ENCODE measurements around the gene PIP5K1B.

Gene PIP5K1B

DNA sequence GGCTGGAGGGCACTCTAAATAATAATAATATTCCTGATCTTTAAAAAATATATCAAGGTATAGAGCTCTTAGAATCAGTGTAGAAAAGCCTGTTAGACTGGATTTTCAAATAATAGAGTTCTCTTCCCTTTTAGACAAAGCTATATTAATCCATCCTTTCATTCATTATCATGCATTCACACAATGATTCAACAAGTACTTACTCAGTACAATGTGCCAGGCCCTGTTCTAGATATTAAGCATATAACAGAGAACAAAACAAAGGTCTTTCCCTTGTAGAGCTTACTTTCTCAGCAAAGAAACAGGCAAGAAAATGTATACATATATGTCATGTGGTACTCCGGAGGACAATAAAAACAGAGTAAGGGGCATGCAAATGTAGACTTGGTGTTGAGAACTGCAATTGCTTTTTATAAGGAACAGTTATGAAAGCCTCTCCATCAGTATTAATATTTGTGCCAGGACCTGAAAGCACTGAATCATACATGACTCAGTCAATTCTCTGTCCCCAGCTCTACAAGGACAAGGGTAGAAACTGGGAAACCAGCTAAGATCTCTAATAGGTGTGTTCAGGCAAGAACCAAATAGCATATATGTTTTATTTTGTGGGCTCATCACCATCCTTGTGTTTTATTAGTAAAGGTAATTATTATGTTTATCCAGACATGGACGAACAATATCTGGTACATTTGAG, 72.2 kb downstream of the PIP5K1B start:
- DNase-seq = no peak

DNA sequence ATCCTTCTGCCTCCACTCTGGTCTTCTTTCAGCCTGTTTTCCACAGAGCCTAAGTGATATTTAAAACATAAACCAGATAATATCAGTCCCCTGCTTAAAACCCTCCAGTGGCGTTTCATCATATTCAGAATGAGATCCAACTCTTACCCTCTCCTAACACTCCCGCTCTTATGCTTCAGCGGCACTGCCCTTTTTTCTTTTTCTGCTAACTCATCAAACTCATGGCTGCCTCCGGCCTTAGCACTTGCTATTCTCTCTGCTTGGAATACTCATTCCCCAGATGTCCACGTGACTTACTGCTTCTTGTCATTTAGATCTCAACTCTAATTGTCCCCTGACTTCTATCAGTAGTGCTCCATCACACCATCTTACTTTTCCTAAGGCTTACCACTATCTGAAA, 73.6 kb downstream of the PIP5K1B start:
- DNase-seq = peak; percentile 39

GRCh38 chr9:68779558-68780379, 74.7 kb downstream of the PIP5K1B start:
- peak; percentile 99 for DNase-seq

DNA sequence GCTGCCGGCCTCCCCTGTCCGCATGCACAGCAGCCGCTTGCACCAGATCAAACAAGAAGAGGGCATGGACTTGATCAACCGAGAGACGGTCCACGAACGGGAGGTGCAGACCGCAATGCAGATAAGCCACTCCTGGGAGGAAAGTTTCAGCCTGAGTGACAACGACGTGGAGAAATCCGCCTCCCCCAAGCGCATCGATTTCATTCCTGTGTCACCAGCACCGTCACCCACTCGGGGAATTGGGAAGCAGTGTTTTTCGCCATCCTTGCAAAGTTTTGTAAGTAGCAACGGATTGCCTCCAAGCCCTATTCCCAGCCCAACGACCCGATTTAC, 75.3 kb downstream of the PIP5K1B start:
- DNase-seq = no peak

GRCh38 chr9:68780720-68781119, 75.7 kb downstream of the PIP5K1B start:
- DNase-seq = no peak

GRCh38 chr9:68781928-68782327, 76.9 kb downstream of the PIP5K1B start:
- DNase-seq = no peak

DNA sequence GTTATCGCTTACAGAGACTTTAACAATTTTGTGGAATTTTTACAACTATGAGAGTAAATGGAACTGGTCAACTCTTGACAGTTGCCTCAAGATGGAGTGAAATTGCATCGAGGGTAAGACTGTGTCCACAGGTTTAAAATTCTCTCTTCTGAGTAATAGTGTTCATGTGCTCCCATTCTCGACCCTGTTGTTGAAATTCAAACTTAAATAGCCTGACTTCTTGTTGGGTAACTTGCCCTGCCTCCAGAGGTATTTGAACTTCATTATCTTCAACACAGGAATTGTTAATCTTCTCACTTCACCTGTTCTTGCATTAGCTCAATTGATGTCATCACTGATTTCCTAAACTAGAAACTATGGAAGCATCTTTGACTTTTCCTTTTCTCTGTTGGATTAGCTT, 77.5 kb downstream of the PIP5K1B start:
- no peak for DNase-seq

DNA sequence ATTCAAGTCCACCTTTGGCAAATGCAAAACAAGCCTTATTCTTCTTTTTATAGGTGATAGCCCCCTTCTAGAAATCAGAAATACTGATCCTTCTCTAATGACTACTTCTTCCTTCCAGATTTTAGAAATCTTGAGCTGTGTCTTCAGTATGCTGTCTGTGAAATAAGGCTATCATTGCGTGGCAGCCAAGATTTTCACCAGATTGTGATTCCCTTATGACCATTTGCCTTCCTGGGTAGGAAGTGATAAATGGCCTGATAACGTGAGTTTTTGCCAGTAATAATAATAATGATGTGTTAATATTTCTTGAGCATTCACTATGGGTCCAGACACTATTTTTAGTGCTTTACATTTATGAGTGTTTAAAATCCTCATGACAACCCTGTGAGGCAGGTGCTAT, 80.9 kb downstream of the PIP5K1B start:
- DNase-seq = no peak

- no peak for DNase-seq
Measured at GRCh38 chr9:68791169-68791568, 86.1 kb downstream of the PIP5K1B start.

DNA sequence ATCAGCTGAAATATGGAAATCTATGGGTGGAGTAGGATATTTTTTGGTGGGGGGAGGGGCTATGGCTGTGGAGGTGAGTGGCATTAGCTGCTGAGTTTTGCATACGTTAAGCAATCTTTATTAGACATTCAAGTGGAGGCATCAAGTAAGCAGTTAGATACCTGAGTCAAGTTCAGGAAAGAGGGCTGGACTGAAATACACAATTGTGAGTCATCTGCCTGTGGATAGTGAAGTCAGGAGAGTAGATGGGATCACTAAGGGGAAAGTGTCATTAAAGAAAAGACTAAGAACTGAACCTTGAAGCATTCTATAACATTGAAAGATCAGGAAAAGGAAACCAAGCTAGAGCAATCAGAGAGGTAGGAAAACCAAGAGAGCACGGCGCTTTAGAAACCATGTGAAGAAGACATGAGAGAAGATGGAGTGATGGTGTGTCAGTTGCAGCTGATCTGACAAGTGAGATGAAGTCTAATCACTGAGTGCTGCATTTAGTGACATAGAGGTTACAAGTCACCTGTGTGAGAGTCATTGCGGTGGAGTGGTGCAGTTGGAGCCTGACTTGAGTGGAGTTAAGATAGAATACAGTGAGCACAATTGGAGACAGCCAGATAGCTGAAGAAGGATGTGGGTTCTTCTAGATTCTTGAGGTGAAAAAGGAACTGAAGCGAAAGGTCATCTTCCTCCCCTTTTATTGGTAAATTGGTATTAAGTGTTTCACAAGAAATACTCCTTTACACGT, 88.7 kb downstream of the PIP5K1B start:
- DNase-seq = no peak

DNA sequence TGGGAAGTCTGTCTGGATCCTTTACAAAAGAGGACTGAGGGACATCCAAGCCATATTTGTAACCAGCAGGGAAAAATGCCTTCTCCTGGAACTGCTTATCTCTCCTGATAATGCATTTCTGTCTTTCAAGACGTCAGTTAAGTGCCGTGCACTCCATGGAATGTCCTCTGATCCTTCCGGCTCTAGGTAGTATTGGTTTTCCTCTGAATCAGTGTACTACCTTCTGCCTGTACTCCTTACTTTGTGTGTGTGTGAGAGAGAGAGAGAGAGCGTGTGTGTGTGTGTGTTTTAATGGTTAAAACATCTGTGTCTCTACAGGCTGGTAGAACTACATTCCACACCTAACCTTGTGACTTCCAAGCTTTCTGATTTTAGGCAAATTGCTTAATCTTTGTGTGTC, 89.9 kb downstream of the PIP5K1B start:
- DNase-seq = no peak

- no peak for DNase-seq
Measured at GRCh38 chr9:68795411-68795810, 90.4 kb downstream of the PIP5K1B start.

- no peak for DNase-seq
Measured at GRCh38 chr9:68797116-68797515, 92.1 kb downstream of the PIP5K1B start.

- no peak for DNase-seq
Measured at GRCh38 chr9:68798423-68798822, 93.4 kb downstream of the PIP5K1B start.

DNA sequence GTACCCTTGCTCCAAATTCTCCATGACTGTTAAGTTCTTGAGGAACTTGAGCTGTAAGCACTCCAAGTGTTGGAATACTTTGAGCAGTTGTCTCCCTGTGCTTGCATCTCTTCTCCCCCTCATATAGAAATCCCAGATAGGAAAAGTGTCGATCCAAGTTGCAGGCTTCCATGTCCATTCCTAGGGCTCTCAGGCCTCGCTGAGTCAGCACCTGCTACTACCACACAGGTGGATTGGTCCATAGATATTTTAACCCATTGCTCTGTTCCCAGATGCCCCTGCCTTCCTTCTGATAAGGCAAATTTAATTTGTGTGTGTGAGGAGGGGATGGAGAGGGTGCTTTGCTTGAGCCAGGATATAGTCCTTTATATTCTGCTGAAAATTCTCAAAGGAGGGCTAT, 95.8 kb downstream of the PIP5K1B start:
- DNase-seq = no peak

DNA sequence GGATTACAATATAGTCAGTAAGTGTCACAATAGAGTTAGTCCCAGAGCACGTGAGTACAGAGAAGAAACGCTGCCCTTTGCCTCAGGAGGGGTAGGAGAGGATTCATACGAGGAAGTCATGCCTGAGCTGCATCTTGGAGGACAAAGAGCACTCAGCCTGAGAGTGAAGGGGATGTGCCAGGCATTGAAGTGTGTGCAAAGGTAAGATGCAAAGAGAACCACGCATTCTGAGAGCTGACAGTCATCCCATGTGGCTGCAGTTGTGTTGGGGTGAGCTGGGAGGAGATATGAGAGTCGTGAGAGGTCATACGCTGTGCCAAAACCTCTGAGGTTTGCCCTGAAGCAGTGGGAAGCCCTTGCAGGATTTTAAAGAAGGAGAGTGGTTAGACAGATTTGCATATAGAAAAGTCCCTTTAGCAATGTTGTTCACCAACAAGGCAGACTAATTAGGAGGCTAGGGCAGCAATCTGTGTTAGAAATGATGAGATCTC, 97.5 kb downstream of the PIP5K1B start:
- DNase-seq = no peak

DNA sequence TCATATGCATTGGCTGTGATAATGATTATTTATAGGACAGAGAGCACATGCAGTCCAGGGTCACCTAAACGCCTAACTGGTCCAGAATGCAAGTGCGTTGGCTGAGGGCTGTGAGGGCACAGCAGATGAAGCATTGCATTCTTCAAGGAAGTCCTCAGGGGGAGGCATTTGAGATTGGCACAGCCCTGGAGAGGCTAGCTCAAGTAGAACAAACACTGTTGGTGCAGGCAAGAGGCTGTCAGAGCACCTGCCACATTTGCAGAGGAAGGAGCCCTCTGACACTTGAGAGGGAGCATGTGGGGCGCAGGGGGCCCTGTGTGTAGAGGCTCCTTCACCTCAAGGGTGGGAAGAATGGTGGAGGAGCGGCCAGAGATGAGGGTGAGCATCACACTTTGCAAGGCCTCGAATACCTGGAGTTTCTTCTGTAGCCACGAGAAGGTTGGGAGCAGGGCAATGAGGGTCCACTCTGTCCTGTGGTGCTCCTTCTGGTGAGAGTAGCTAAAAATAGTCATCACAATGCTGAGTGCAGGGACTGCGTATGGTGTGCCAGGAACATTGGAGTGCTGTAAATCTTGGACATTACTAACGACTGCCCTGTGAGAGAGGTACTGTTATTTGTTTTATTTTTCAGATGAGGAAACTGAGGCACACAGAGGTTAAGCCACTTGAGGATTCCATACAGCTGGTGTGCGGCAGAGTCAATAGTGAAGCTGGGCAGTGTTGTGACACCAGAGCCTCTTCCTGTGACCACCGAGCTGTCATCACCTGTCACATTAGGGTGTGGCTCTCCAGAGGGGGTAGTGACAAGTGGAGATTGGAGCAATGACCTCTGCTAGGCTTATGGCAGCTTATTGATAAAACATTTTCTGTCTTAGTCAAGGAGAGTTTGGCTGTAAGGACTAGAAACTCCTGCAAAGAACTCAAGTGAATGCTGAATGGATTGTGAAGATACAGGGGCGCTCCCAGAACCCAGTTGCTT, 100.2 kb downstream of the PIP5K1B start:
- DNase-seq = no peak

DNA sequence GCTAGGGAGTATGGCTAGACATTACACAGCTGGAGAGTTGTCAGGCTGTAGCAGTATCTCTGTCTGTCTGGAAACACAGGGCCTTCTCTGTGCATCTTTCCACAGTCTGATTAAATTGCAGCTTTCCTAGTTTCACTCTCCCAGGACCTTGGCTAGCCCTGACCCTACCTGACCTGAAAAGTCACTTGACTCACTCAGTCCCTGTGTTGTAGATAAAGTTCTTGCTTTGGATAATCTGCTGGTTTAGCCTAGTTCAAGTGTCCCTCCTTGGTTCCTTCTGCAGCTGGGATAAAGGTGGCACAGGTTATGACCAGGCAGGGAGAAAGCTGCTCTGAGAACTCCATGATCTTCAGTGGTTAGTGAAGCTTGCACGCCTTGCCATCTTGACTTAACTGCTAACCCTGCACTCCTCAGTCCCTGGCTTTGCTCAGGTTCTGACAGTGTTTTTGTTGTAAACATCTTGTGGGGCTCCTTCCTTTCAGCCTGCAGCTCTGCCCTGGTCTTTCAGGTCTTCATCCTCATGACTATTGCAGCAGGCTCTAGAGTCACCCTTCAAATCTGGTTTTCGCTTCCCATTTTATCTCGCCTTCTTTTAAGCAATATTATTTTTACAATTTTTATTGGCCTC, 101.0 kb downstream of the PIP5K1B start:
- DNase-seq = no peak

DNA sequence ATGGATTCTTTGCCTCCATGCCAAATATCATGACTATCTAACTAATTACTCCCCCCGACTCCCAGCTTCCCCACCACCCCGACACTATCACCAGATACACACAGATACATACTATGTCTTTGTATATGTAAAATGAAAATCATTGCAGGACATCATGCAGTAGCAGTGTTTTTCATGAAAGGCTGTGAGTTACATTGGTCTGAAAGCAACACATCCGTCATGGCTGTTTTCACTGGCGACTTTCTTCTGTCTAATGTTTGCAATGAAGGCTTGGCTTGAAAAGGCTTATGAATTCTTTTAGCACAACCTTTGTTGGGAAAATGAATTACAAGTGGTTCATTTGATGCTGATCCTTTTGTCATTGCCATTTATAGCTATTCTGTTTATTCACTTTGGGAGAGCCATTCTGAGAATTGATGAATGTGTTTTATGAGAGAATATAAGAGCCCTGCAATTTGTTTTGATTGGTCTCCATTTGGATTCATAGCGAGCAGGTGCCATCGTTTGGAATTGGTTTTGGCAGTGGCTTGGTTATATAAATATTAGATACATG, 103.4 kb downstream of the PIP5K1B start:
- DNase-seq = no peak

GRCh38 chr9:68817079-68817875, 112.2 kb downstream of the PIP5K1B start:
- DNase-seq = no peak

GRCh38 chr9:68819065-68819464, 114.0 kb downstream of the PIP5K1B start:
- no peak for DNase-seq

Measured in eye (tissue), 1 donor.